ENCODE data around the gene EDN2.

EDN2 gene

GRCh38 chr1:41483001-41483850, 1.3 kb downstream of the EDN2 start:
- DNase-seq (ENCODE audit: low read depth), result no peak

- no peak for DNase-seq (ENCODE audit: low read depth)
These were observed 2.3 kb downstream of the EDN2 start for GRCh38 chr1:41482001-41482765.

GRCh38 chr1:41481109-41481775, 3.2 kb downstream of the EDN2 start:
- DNase-seq (ENCODE audit: low read depth), result no peak

GRCh38 chr1:41480204-41481108, 4.0 kb downstream of the EDN2 start:
- no peak for DNase-seq (ENCODE audit: low read depth)

GRCh38 chr1:41479808-41480160, 4.7 kb downstream of the EDN2 start:
- DNase-seq (ENCODE audit: low read depth), result no peak

GRCh38 chr1:41479000-41479807, 5.3 kb downstream of the EDN2 start:
- no peak for DNase-seq (ENCODE audit: low read depth)

- no peak for DNase-seq (ENCODE audit: low read depth)
These were observed 6.2 kb downstream of the EDN2 start for GRCh38 chr1:41478118-41478748.

GRCh38 chr1:41476807-41477361, 7.6 kb downstream of the EDN2 start:
- DNase-seq (ENCODE audit: low read depth), result no peak

- no peak for DNase-seq (ENCODE audit: low read depth)
These were observed 8.5 kb downstream of the EDN2 start for GRCh38 chr1:41475859-41476567.

GRCh38 chr1:41475346-41475745, 9.1 kb downstream of the EDN2 start:
- no peak for DNase-seq (ENCODE audit: low read depth)

GRCh38 chr1:41474490-41475271, 9.8 kb downstream of the EDN2 start:
- no peak for DNase-seq (ENCODE audit: low read depth)

GRCh38 chr1:41473738-41474362, 10.6 kb downstream of the EDN2 start:
- no peak for DNase-seq (ENCODE audit: low read depth)

- no peak for DNase-seq (ENCODE audit: low read depth)
These were observed 12.8 kb downstream of the EDN2 start for GRCh38 chr1:41471658-41472057.

- no peak for DNase-seq (ENCODE audit: low read depth)
These were observed 14.8 kb downstream of the EDN2 start for GRCh38 chr1:41469706-41470105.

GRCh38 chr1:41468122-41468762, 16.2 kb downstream of the EDN2 start:
- no peak for DNase-seq (ENCODE audit: low read depth)

- no peak for DNase-seq (ENCODE audit: low read depth)
These were observed 16.8 kb downstream of the EDN2 start for GRCh38 chr1:41467673-41468072.

GRCh38 chr1:41466146-41466545, 18.3 kb downstream of the EDN2 start:
- no peak for DNase-seq (ENCODE audit: low read depth)

GRCh38 chr1:41465741-41466140, 18.7 kb downstream of the EDN2 start:
- no peak for DNase-seq (ENCODE audit: low read depth)
